GM19324 (cell line): Measurements from ENCODE around the gene EPB41L4A.

ENCODE experiments used
- ATAC-seq: cut with Tn5 transposase; IDR thresholded peaks from one replicate; pipeline ENCODE4 v1.9.1; 2021; ENCODE audit warnings: mild to moderate bottlenecking, moderate library complexity; ENCODE audit not compliant: unreplicated experiment, low FRiP score

Gene EPB41L4A

DNA sequence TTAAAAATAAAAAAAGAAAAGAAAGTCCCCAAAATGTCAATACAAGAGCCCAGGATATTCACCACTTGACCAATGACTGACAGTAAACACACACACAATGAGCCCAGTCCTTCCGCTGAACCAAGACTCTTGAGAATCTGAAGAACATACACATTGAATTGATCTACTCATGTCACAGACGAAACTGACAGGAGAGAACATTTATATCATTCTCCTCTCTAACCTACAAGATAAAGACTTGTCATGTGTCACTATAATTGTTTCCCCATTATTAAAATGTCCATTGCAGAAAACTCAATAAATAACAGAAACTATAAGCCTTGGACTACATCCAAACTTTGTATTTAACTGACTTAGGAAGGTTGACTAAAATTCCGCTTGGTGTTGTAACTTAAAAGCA lies 296.7 kb downstream of the EPB41L4A start:
- no peak for ATAC-seq

GRCh38 chr5:112121258-112121657 lies 297.8 kb downstream of the EPB41L4A start:
- no peak for ATAC-seq

- no peak for ATAC-seq
These were observed 299.1 kb downstream of the EPB41L4A start for GRCh38 chr5:112119969-112120368.

- ATAC-seq: no peak
These were observed 299.6 kb downstream of the EPB41L4A start for GRCh38 chr5:112119508-112119907.

GRCh38 chr5:112117551-112117950 lies 301.5 kb downstream of the EPB41L4A start:
- no peak for ATAC-seq

DNA sequence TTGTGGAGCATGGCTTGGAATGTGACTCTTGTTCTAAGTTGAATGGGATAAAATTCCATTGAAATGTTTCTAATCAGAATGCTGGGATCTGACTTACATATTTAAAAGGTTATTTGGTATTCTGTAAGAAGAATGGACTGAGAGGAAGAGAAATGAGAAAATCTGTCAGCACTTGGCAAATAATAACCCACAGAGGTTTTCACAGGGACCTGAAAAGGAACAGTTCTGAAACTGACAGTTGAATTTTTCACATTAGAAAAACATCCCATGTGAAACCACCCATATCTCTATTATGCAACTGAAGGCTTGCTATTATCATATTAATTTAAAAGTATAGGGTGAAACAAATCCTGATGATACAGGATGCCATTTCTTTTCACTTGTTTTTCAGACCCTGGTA lies 302.7 kb downstream of the EPB41L4A start:
- ATAC-seq: peak; percentile 51

GRCh38 chr5:112113565-112113964 lies 305.5 kb downstream of the EPB41L4A start:
- ATAC-seq: no peak
